ENCODE results near the gene DHX57.

GRCh38 chr2:38866773-38867443, 8.8 kb downstream of the DHX57 start:
- TF ChIP-seq CTCF (IDR thresholded peaks at IDR 0.05; ENCODE audit: low read depth, low read length, poor library complexity, severe bottlenecking) = no peak
- TF ChIP-seq EZH2phosphoT487 (IDR thresholded peaks at IDR 0.05; ENCODE audit: borderline replicate concordance, low read length) = no peak
